SK-N-SH (cell line): ENCODE results near the gene OBSL1. TPM values are rescaled to one million over a fixed set of nuclear protein-coding genes. Genes with fewer than 3 reads are reported as not detected.

Experiments used
- CTCF ChIA-PET: fragments of 300-600, 350-600 bp; formaldehyde crosslinking; extraction: SDS; loops from one replicate; lab custom pipeline; 2021; lab: Yijun Ruan, JAX
- POLR2A ChIA-PET: fragments of 350-600 bp; sonication (Branson Sonifier 250); formaldehyde crosslinking; extraction: SDS; loops from one replicate; lab custom pipeline; 2020; ENCODE audit warnings: antibody characterized with exemption, inconsistent platforms; lab: Yijun Ruan, JAX
- DNase-seq: peaks from one replicate; pipeline ENCODE4 v3.0.0; 2012
- H2AFZ ChIP-seq: fragments of 200-600 bp; sonication (generic); 2 replicates; pipeline ENCODE4 v1.8.1; 2016; ENCODE audit warnings: antibody characterized with exemption, mild to moderate bottlenecking, low read depth
- H3F3A ChIP-seq: fragments of 200-600 bp; sonication (generic); replicated peaks from 2 replicates; pipeline ENCODE3; 2016; ENCODE audit warnings: antibody characterized with exemption, mild to moderate bottlenecking; ENCODE audit not compliant: insufficient read depth
- H3K27ac ChIP-seq, 2 experiments: fragments of 200-500 bp in 1 of 2; fragments of 200-600 bp in 1 of 2; sonication (Bioruptor generic) in 1 of 2; sonication (generic), shearing (Covaris generic) in 1 of 2; 2 replicates each; pipeline versions ENCODE4 v1.5.1 to v1.6.1; 2014 to 2016; ENCODE audit warnings: low read depth in 2 of 2, inconsistent platforms in 1 of 2, low read length in 1 of 2, mild to moderate bottlenecking in 1 of 2, mixed read lengths in 1 of 2
- H3K27me3 ChIP-seq: fragments of 200-600 bp; sonication (generic), shearing (Covaris generic); 2 replicates; pipeline ENCODE4 v1.6.1; 2016; ENCODE audit warnings: mixed run types; ENCODE audit not compliant: insufficient read depth
- H3K36me3 ChIP-seq, 2 experiments: fragments of 200-500 bp in 1 of 2; fragments of 200-600 bp in 1 of 2; sonication (Bioruptor generic) in 1 of 2; sonication (generic) in 1 of 2; replicated peaks in 1 of 2; 2 replicates each; pipeline versions ENCODE3 to v1.5.1; 2014 to 2016; ENCODE audit warnings: low read length in 1 of 2, mild to moderate bottlenecking in 1 of 2; ENCODE audit not compliant: insufficient read depth in 2 of 2, control insufficient read depth in 1 of 2
- H3K4me1 ChIP-seq, 2 experiments: fragments of 200-500 bp in 1 of 2; fragments of 200-600 bp in 1 of 2; sonication (Bioruptor generic) in 1 of 2; sonication (generic), shearing (Covaris generic) in 1 of 2; 2 replicates each; pipeline versions ENCODE4 v1.5.1 to v1.6.1; 2014 to 2016; ENCODE audit warnings: low read depth in 1 of 2, low read length in 1 of 2, mixed run types in 1 of 2; ENCODE audit not compliant: insufficient read depth in 2 of 2, control insufficient read depth in 1 of 2
- H3K4me2 ChIP-seq: fragments of 200-600 bp; sonication (generic), shearing (Covaris generic); 2 replicates; pipeline ENCODE4 v1.6.1; 2017; ENCODE audit warnings: mixed run types
- H3K4me3 ChIP-seq, 2 experiments: fragments of 200-500 bp in 1 of 2; fragments of 200-600 bp in 1 of 2; sonication (Bioruptor generic) in 1 of 2; sonication (generic), shearing (Covaris generic) in 1 of 2; 2 replicates each; pipeline versions ENCODE4 v1.5.1 to v1.8.1; 2014 to 2016; ENCODE audit warnings: low read depth in 2 of 2, inconsistent platforms in 1 of 2, low read length in 1 of 2, mild to moderate bottlenecking in 1 of 2, mixed read lengths in 1 of 2, moderate library complexity in 1 of 2
- H3K79me2 ChIP-seq: fragments of 200-600 bp; sonication (generic); 2 replicates; pipeline ENCODE4 v1.8.1; 2017; ENCODE audit warnings: mild to moderate bottlenecking; ENCODE audit not compliant: insufficient read depth
- H3K9ac ChIP-seq: fragments of 200-600 bp; sonication (generic); 2 replicates; pipeline ENCODE4 v1.6.1; 2017; ENCODE audit warnings: mixed run types
- H3K9me2 ChIP-seq: fragments of 200-600 bp; sonication (generic); 2 replicates; pipeline ENCODE4 v1.6.1; 2017; ENCODE audit warnings: mixed run types
- H3K9me3 ChIP-seq: fragments of 200-600 bp; sonication (generic); 2 replicates; pipeline ENCODE4 v1.6.1; 2017; ENCODE audit warnings: mixed run types, mild to moderate bottlenecking, moderate library complexity
- H4K20me1 ChIP-seq: fragments of 200-600 bp; sonication (generic); 2 replicates; pipeline ENCODE4 v1.6.1; 2017; ENCODE audit warnings: mild to moderate bottlenecking, mixed run types; ENCODE audit not compliant: insufficient read depth
- FOXJ3 ChIP-seq: sonication (generic); formaldehyde crosslinking; IDR thresholded peaks from 2 replicates; pipeline ENCODE4 v1.5.1; 2020; ENCODE audit warnings: mild to moderate bottlenecking, missing genetic modification reagents
- GABPA ChIP-seq: IDR thresholded peaks from 2 replicates; pipeline ENCODE4 v1.4.0; 2012; ENCODE audit warnings: low read depth, mild to moderate bottlenecking
- PBX3 ChIP-seq: IDR thresholded peaks from 2 replicates; pipeline ENCODE4; 2012
- REST ChIP-seq: IDR thresholded peaks from 2 replicates; pipeline ENCODE4 v1.6.1; 2012; ENCODE audit warnings: mild to moderate bottlenecking, low read depth, low read length, moderate library complexity
- RFX5 ChIP-seq: IDR thresholded peaks from 2 replicates; pipeline ENCODE4 v1.6.1; 2012; ENCODE audit warnings: mild to moderate bottlenecking, improper control_type of control experiment, low read length
- TEAD4 ChIP-seq: IDR thresholded peaks from 2 replicates; pipeline ENCODE4 v1.4.0; 2012; ENCODE audit warnings: mild to moderate bottlenecking, borderline replicate concordance; ENCODE audit not compliant: insufficient read depth
- YY1 ChIP-seq: IDR thresholded peaks from 2 replicates; pipeline ENCODE4 v1.4.0; 2012; ENCODE audit warnings: low read depth, mild to moderate bottlenecking
- WGBS: methylation state at CpG from one replicate; pipeline ENCODE4 v1.1.6; 2017; ENCODE audit warnings: low lambda C conversion rate; 5-methylcytosine and 5-hydroxymethylcytosine counted together
- polyA plus RNA-seq, 3 experiments: library from polyadenylated mRNA; depleted of rRNA; stranded (reverse); fragments of >200 nt; gene quantifications; 2 replicates each; pipeline ENCODE4 v1.2.3, GENCODE V29; 2012
- TF ChIP-seq, protein P1 (sequence below): fragments of 150-350 bp; IDR thresholded peaks from 2 replicates; pipeline ENCODE4 v1.6.1; 2017; ENCODE audit warnings: antibody characterized with exemption, low read length, low read depth, borderline replicate concordance
- TF ChIP-seq, protein P2 (sequence below): IDR thresholded peaks from 2 replicates; pipeline ENCODE4 v1.4.0; 2012; ENCODE audit warnings: low read depth, borderline replicate concordance

The OBSL1 gene
- polyA plus RNA-seq, 1 of the 3 experiments (the other 2 are of a cell fraction) = 93.0 TPM

GRCh38 chr2:219539926-219540678, 31.2 kb downstream of the OBSL1 start:
- H3K27ac ChIP-seq = no peak overlapping the region
- peaks cover 20% of the 10 kb centered on the region for H4K20me1 ChIP-seq
- peaks cover 6% of the 10 kb centered on the region for H3F3A ChIP-seq
- peaks cover 7 to 26% of the 10 kb centered on the region in 2 experiments; a peak in 2 of 4 replicates for H3K4me1 ChIP-seq
- peaks cover 13% of the 10 kb centered on the region for H3K79me2 ChIP-seq
- H3K9ac ChIP-seq = no peak overlapping the region
- ChIA-PET CTCF (interaction anchor here (1.0 to 62.1 kb wide), 29 partner anchors 12 to 153 kb away, joined by 3 to 2824 read pairs (median 15); partner anchors contain the start of genes ASIC4, GMPPA, OBSL1 and STK11IP), POLR2A (interaction anchor here (0.6 to 1.1 kb wide), 3 partner anchors 109 to 333 kb away, joined by 4 to 5 read pairs (median 4); partner anchors contain the start of gene ZFAND2B)
- no peak overlapping the region for H3K4me2 ChIP-seq
- no peak for DNase-seq
- no peaks in the 10 kb centered on the region for H3K9me2 ChIP-seq
- no peaks in the 10 kb centered on the region for H3K9me3 ChIP-seq
- H3K36me3 ChIP-seq = peaks cover 9 to 28% of the 10 kb centered on the region in 2 experiments
- H3K27me3 ChIP-seq = no peaks in the 10 kb centered on the region
- 93% methylated on average over 17 of the region's 46 CpGs for WGBS
- no peak overlapping the region for H2AFZ ChIP-seq
- H3K4me3 ChIP-seq = no peak overlapping the region
- TF ChIP-seq REST = no peak
- TF ChIP-seq, protein P1, sequence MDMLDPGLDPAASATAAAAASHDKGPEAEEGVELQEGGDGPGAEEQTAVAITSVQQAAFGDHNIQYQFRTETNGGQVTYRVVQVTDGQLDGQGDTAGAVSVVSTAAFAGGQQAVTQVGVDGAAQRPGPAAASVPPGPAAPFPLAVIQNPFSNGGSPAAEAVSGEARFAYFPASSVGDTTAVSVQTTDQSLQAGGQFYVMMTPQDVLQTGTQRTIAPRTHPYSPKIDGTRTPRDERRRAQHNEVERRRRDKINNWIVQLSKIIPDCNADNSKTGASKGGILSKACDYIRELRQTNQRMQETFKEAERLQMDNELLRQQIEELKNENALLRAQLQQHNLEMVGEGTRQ = no peak
- no peak for TF ChIP-seq TEAD4
- TF ChIP-seq PBX3 = no peak
- TF ChIP-seq GABPA = no peak
- TF ChIP-seq, protein P2, sequence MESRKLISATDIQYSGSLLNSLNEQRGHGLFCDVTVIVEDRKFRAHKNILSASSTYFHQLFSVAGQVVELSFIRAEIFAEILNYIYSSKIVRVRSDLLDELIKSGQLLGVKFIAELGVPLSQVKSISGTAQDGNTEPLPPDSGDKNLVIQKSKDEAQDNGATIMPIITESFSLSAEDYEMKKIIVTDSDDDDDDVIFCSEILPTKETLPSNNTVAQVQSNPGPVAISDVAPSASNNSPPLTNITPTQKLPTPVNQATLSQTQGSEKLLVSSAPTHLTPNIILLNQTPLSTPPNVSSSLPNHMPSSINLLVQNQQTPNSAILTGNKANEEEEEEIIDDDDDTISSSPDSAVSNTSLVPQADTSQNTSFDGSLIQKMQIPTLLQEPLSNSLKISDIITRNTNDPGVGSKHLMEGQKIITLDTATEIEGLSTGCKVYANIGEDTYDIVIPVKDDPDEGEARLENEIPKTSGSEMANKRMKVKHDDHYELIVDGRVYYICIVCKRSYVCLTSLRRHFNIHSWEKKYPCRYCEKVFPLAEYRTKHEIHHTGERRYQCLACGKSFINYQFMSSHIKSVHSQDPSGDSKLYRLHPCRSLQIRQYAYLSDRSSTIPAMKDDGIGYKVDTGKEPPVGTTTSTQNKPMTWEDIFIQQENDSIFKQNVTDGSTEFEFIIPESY = no peak
- no peak for TF ChIP-seq YY1
- no peak for TF ChIP-seq FOXJ3 (CRISPR knock-in tag)
- no peak for TF ChIP-seq RFX5
- TF ChIP-seq, all 33 proteins: peak for 0
